RWPE2 (cell line): Measurements from ENCODE around the gene CXCL6.

ENCODE experiments used
- ATAC-seq: fragments of 200-7000 bp; cut with Tn5 transposase; 3 replicates; pipeline ENCODE4 v1.9.1; 2021; ENCODE audit warnings: low read depth
- DNase-seq: peaks from one replicate; pipeline ENCODE4 v3.0.0-alpha.2; 2020; ENCODE audit warnings: low spot score
- H3K27ac ChIP-seq: fragments of 450-650 bp; 2 replicates; pipeline ENCODE4 v1.5.1; 2017; ENCODE audit warnings: mild to moderate bottlenecking; ENCODE audit not compliant: poor library complexity, severe bottlenecking
- H3K27me3 ChIP-seq: fragments of 250-450 bp; sonication (Bioruptor Pico); 2 replicates; pipeline ENCODE4 v1.5.1; 2021; ENCODE audit warnings: mild to moderate bottlenecking, moderate library complexity; ENCODE audit not compliant: insufficient read depth, poor library complexity, severe bottlenecking
- H3K36me3 ChIP-seq: fragments of 250-450 bp; sonication (Bioruptor Pico); 2 replicates; pipeline ENCODE4 v1.5.1; 2020; ENCODE audit warnings: low read depth, mild to moderate bottlenecking, moderate library complexity
- H3K4me1 ChIP-seq: fragments of 250-450 bp; sonication (Bioruptor Pico); 2 replicates; pipeline ENCODE4 v1.5.1; 2021; ENCODE audit warnings: mild to moderate bottlenecking, moderate library complexity; ENCODE audit not compliant: insufficient read depth, poor library complexity, severe bottlenecking
- H3K4me3 ChIP-seq: fragments of 250-450 bp; sonication (Bioruptor Pico); 2 replicates; pipeline ENCODE4 v1.5.1; 2021; ENCODE audit warnings: mild to moderate bottlenecking, moderate library complexity; ENCODE audit not compliant: severe bottlenecking
- H3K9me3 ChIP-seq: fragments of 250-450 bp; sonication (Bioruptor Pico); 2 replicates; pipeline ENCODE4 v1.5.1; 2021; ENCODE audit warnings: mild to moderate bottlenecking, moderate library complexity; ENCODE audit not compliant: severe bottlenecking
- CTCF ChIP-seq: fragments of 450-650 bp; IDR thresholded peaks from one replicate; pipeline ENCODE4 v1.5.1; 2017; ENCODE audit warnings: mild to moderate bottlenecking, moderate library complexity; ENCODE audit not compliant: poor library complexity, severe bottlenecking

Gene CXCL6

GRCh38 chr4:73871511-73872310, 35.2 kb downstream of the CXCL6 start:
- no peak for TF ChIP-seq CTCF
- ATAC-seq = no peak

GRCh38 chr4:73872316-73873108, 36.0 kb downstream of the CXCL6 start:
- TF ChIP-seq CTCF = no peak
- Histone ChIP-seq H3K27me3 (no peaks in the 10 kb centered on the region), H3K9me3 (no peaks in the 10 kb centered on the region), H3K4me3 (no peak overlapping the region), H3K4me1 (peaks cover 3% of the 10 kb centered on the region), H3K27ac (no peak overlapping the region), H3K36me3 (no peaks in the 10 kb centered on the region)
- ATAC-seq (no peak), DNase-seq (no peak)

More at GRCh38 chr4:73871511-73872310, 35.2 kb downstream of the CXCL6 start:
- no peaks in the 10 kb centered on the region for H3K36me3 ChIP-seq
- H3K4me1 ChIP-seq = peaks cover 7% of the 10 kb centered on the region
- no peaks in the 10 kb centered on the region for H3K27me3 ChIP-seq
- DNase-seq = no peak
- H3K27ac ChIP-seq = no peak overlapping the region
- H3K9me3 ChIP-seq = no peaks in the 10 kb centered on the region
- no peak overlapping the region for H3K4me3 ChIP-seq

- no peak overlapping the region for H3K27ac ChIP-seq
- ATAC-seq (no peak), DNase-seq (no peak)
- H3K9me3 ChIP-seq = no peaks in the 10 kb centered on the region
- H3K4me3 ChIP-seq = no peak overlapping the region
- H3K4me1 ChIP-seq = no peaks in the 10 kb centered on the region
- H3K36me3 ChIP-seq = no peaks in the 10 kb centered on the region
- TF ChIP-seq CTCF = no peak
- H3K27me3 ChIP-seq = no peaks in the 10 kb centered on the region
These were observed 37.9 kb downstream of the CXCL6 start for GRCh38 chr4:73874386-73874785.

- ATAC-seq = no peak
- Histone ChIP-seq H3K4me3 (no peak overlapping the region), H3K9me3 (no peaks in the 10 kb centered on the region), H3K4me1 (no peaks in the 10 kb centered on the region), H3K27ac (no peak overlapping the region), H3K27me3 (no peaks in the 10 kb centered on the region), H3K36me3 (no peaks in the 10 kb centered on the region)
- DNase-seq = no peak
- no peak for TF ChIP-seq CTCF
These were observed 38.9 kb downstream of the CXCL6 start for GRCh38 chr4:73875401-73875800.
